ENCODE data around the gene B3GAT1. TPM values are rescaled to one million over a fixed set of nuclear protein-coding genes. Genes with fewer than 3 reads are reported as not detected.

Gene B3GAT1
- 0.02 to 0.07 TPM in 2 of 5 replicates, not detected in the others for total RNA-seq (2022; extraction: Qiagen RNA extraction)

GRCh38 chr11:134412203-134413042 lies at the start of gene B3GAT1:
Gene B3GAT1, minus strand, starts transcription at chr11:134412242. Its CDS starts 24,583 bp downstream, at chr11:134387659.

GRCh38 chr11:134331354-134332188 lies 80.5 kb downstream of the B3GAT1 start, which contains the start of gene GLB1L2:
Gene GLB1L2, plus strand, starts transcription at chr11:134331988. Its CDS starts 74 bp downstream, at chr11:134332062.

Other genes starting within 250 kb of the B3GAT1 start
- 20.0 to 24.3 TPM (median 23.4 TPM) in 5 replicates for gene NCAPD3, start 188.3 kb downstream of the B3GAT1 start, total RNA-seq (2022; extraction: Qiagen RNA extraction)
- gene VPS26B, start 187.6 kb downstream of the B3GAT1 start, total RNA-seq (2022; extraction: Qiagen RNA extraction), result 18.6 to 22.7 TPM (median 21.4 TPM) in 5 replicates
- 16.2 to 18.7 TPM (median 17.7 TPM) in 5 replicates for gene THYN1, start 158.9 kb downstream of the B3GAT1 start, total RNA-seq (2022; extraction: Qiagen RNA extraction)
- gene ACAD8, start 158.7 kb downstream of the B3GAT1 start, total RNA-seq (2022; extraction: Qiagen RNA extraction), result 8.3 to 10.2 TPM (median 9.4 TPM) in 5 replicates
- gene GLB1L3, start 135.9 kb downstream of the B3GAT1 start, total RNA-seq (2022; extraction: Qiagen RNA extraction), result 0.03 TPM in 1 of 5 replicates, not detected in the others
- gene GLB1L2, start 80.3 kb downstream of the B3GAT1 start, total RNA-seq (2022; extraction: Qiagen RNA extraction), result 1.9 to 2.2 TPM (median 2.0 TPM) in 5 replicates

All from A549 treated with Hydrocortisone at 1 μM for 4 hours (cell line).